A204.1 (cell line): ENCODE data around the gene PARS2.

Experiments used
- FAIRE-seq: peaks from 2 replicates; lab custom pipeline; 2012; peaks lifted over from hg19 to GRCh38; lab: Jason Lieb, UNC

The PARS2 gene

GRCh38 chr1:54774820-54775498 lies 10.6 kb upstream of the PARS2 start:
- FAIRE-seq, result no peak

GRCh38 chr1:54772951-54773350 lies 8.6 kb upstream of the PARS2 start:
- FAIRE-seq, result no peak

- no peak for FAIRE-seq
Measured at GRCh38 chr1:54768093-54768492, 3.8 kb upstream of the PARS2 start.

- FAIRE-seq, result no peak
Measured at GRCh38 chr1:54767526-54767925, 3.2 kb upstream of the PARS2 start.

- no peak for FAIRE-seq
Measured at GRCh38 chr1:54766726-54767125, 2.4 kb upstream of the PARS2 start.

GRCh38 chr1:54764922-54765561 lies 719 bp upstream of the PARS2 start:
- FAIRE-seq, result no peak

GRCh38 chr1:54763816-54764132 lies 549 bp downstream of the PARS2 start:
- FAIRE-seq, result no peak

GRCh38 chr1:54758678-54759348 lies 5.5 kb downstream of the PARS2 start:
- FAIRE-seq, result no peak

GRCh38 chr1:54757833-54758232 lies 6.5 kb downstream of the PARS2 start:
- no peak for FAIRE-seq

- FAIRE-seq, result no peak
Measured at GRCh38 chr1:54754486-54755285, 9.6 kb downstream of the PARS2 start.

GRCh38 chr1:54754045-54754444 lies 10.3 kb downstream of the PARS2 start:
- no peak for FAIRE-seq

- no peak for FAIRE-seq
Measured at GRCh38 chr1:54751426-54751825, 12.9 kb downstream of the PARS2 start.

GRCh38 chr1:54750596-54750995 lies 13.7 kb downstream of the PARS2 start:
- FAIRE-seq, result no peak

GRCh38 chr1:54748094-54748835 lies 16.1 kb downstream of the PARS2 start:
- FAIRE-seq, result no peak

GRCh38 chr1:54745864-54746263 lies 18.5 kb downstream of the PARS2 start:
- FAIRE-seq, result no peak

GRCh38 chr1:54745274-54745673 lies 19.0 kb downstream of the PARS2 start:
- no peak for FAIRE-seq

GRCh38 chr1:54744696-54745095 lies 19.6 kb downstream of the PARS2 start:
- FAIRE-seq, result no peak

GRCh38 chr1:54743416-54744226 lies 20.7 kb downstream of the PARS2 start:
- no peak for FAIRE-seq

GRCh38 chr1:54742282-54742681 lies 22.0 kb downstream of the PARS2 start:
- FAIRE-seq, result no peak

- FAIRE-seq, result no peak
Measured at GRCh38 chr1:54741531-54741930, 22.8 kb downstream of the PARS2 start.

- FAIRE-seq, result no peak
Measured at GRCh38 chr1:54738244-54738643, 26.1 kb downstream of the PARS2 start.
